Activated CD4-positive, alpha-beta memory T cell treated with anti-CD3 and anti-CD28 coated beads, Interleukin-2, amount 10 ng/mL, durations not matched to agents 7 days and 5 days (primary cell): ENCODE results near the gene MYO7A. TPM values are rescaled to one million over a fixed set of nuclear protein-coding genes. Genes with fewer than 3 reads are reported as not detected.

Experiments used
- CTCF ChIA-PET: fragments of 350-600 bp; sonication (Branson Sonifier 250); formaldehyde crosslinking; loops from one replicate; lab custom pipeline; 2021; ENCODE audit warnings: antibody characterized with exemption, inconsistent platforms; lab: Charles Lee
- POLR2A ChIA-PET: fragments of 350-600 bp; sonication (Branson Sonifier 250); formaldehyde crosslinking; loops from one replicate; lab custom pipeline; 2021; ENCODE audit warnings: antibody characterized with exemption; lab: Charles Lee
- DNase-seq: peaks from one replicate; pipeline ENCODE4 v3.0.0-alpha.2; 2020
- H3K27ac Mint-ChIP-seq: one replicate; pipeline ENCODE4 v1.8.0; 2021; ENCODE audit warnings: mild to moderate bottlenecking, mixed read lengths
- H3K27me3 Mint-ChIP-seq: one replicate; pipeline ENCODE4 v1.8.0; 2021; ENCODE audit warnings: mixed read lengths
- H3K36me3 Mint-ChIP-seq: one replicate; pipeline ENCODE4 v1.8.0; 2021; ENCODE audit warnings: low read depth, mixed read lengths
- H3K4me1 Mint-ChIP-seq: one replicate; pipeline ENCODE4 v1.8.0; 2021; ENCODE audit warnings: mixed read lengths
- H3K4me3 Mint-ChIP-seq: one replicate; pipeline ENCODE4 v1.8.0; 2021; ENCODE audit warnings: mild to moderate bottlenecking, mixed read lengths
- H3K9me3 Mint-ChIP-seq: one replicate; pipeline ENCODE4 v1.8.0; 2021; ENCODE audit warnings: mixed read lengths
- total RNA-seq, 2 experiments: library from RNA; stranded (reverse); gene quantifications; one replicate each; pipeline ENCODE4 v1.2.3, GENCODE V29; 2021

Gene MYO7A
- total RNA-seq, 2 experiments from 2014 or later: 0.35 to 0.50 TPM

- no peak for DNase-seq
- H3K27ac Mint-ChIP-seq: no peak overlapping the region
- no peaks in the 10 kb centered on the region for H3K9me3 Mint-ChIP-seq
- H3K4me1 Mint-ChIP-seq: no peaks in the 10 kb centered on the region
- CTCF ChIA-PET: interaction anchor here (3.2 kb wide), 1 partner anchor 47 kb away, joined by 11 read pairs; the partner anchor contains the start of gene MYO7A
- H3K27me3 Mint-ChIP-seq: no peaks in the 10 kb centered on the region
- H3K4me3 Mint-ChIP-seq: no peak overlapping the region
- POLR2A ChIA-PET: no interaction called here
- no peaks in the 10 kb centered on the region for H3K36me3 Mint-ChIP-seq
These were observed 46.5 kb downstream of the MYO7A start for GRCh38 chr11:77174559-77174958.

DNA sequence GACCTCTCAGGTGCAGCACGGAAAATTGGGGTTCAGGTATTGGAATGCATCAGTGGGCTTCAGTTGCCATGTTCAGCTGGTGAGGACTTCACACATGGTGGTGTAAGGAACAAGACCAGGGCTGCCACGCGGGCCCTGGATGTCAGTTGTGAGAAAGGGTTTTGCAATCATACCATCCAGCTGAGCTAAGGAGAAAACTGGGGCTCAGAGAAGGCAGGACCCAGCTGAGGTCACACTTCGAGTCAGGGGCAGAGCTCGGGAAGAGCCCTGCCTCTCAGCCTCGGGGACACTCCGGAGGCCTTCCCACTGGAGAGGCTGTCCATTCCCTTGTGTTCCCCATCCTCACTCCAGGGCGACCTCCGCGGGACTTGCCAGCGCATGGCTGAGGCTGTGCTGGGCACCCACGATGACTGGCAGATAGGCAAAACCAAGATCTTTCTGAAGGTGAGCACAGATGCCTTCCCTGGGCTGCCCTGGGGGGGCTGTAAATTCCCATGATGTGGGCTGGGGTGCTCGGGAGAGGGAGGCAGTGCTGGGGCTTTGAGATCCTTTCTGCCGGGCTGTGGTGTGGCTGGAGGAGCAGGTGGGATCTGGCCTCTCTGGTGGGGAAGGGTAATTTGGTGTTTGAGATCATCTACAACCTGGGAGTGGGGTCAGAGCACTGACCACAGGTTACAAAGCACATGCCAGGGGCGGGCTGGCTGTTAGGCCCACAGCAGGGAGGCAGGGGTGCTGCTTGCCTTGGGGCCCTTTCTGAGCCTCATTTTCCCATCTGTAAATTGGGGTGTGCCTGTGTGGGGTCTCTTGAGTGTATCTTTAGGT is 47.2 kb downstream of the MYO7A start:
- Mint-ChIP-seq H3K4me3 (no peak overlapping the region), H3K9me3 (no peaks in the 10 kb centered on the region), H3K4me1 (no peaks in the 10 kb centered on the region), H3K27ac (no peak overlapping the region), H3K36me3 (no peaks in the 10 kb centered on the region), H3K27me3 (no peaks in the 10 kb centered on the region)
- POLR2A ChIA-PET: no interaction called here
- CTCF ChIA-PET: interaction anchor here (0.6 to 3.2 kb wide), 2 partner anchors 48 to 112 kb away, joined by 3 to 11 read pairs; partner anchors contain the start of gene MYO7A
- DNase-seq: no peak

- Mint-ChIP-seq H3K9me3 (no peaks in the 10 kb centered on the region), H3K4me1 (no peaks in the 10 kb centered on the region), H3K27ac (no peak overlapping the region), H3K4me3 (no peak overlapping the region), H3K36me3 (no peaks in the 10 kb centered on the region), H3K27me3 (no peaks in the 10 kb centered on the region)
- ChIA-PET POLR2A (interaction anchor here (1.0 kb wide), 1 partner anchor 419 kb away, joined by 3 read pairs; no protein-coding TSS in a partner anchor), CTCF (interaction anchor here (0.6 to 3.2 kb wide), 2 partner anchors 49 to 113 kb away, joined by 3 to 11 read pairs; partner anchors contain the start of gene MYO7A)
- DNase-seq: no peak
These were observed 48.0 kb downstream of the MYO7A start for GRCh38 chr11:77175869-77176539.

GRCh38 chr11:77176996-77177395 is 49.0 kb downstream of the MYO7A start:
- Mint-ChIP-seq H3K27me3 (no peaks in the 10 kb centered on the region), H3K4me3 (no peak overlapping the region), H3K9me3 (no peaks in the 10 kb centered on the region), H3K27ac (no peak overlapping the region), H3K36me3 (no peaks in the 10 kb centered on the region), H3K4me1 (no peaks in the 10 kb centered on the region)
- CTCF ChIA-PET: no interaction called here
- DNase-seq: no peak
- POLR2A ChIA-PET: no interaction called here

GRCh38 chr11:77178150-77178549 is 50.1 kb downstream of the MYO7A start:
- Mint-ChIP-seq H3K36me3 (no peaks in the 10 kb centered on the region), H3K4me1 (no peaks in the 10 kb centered on the region), H3K9me3 (no peaks in the 10 kb centered on the region), H3K27ac (no peak overlapping the region), H3K4me3 (no peak overlapping the region), H3K27me3 (no peaks in the 10 kb centered on the region)
- ChIA-PET CTCF (no interaction called here), POLR2A (no interaction called here)
- DNase-seq: no peak

DNA sequence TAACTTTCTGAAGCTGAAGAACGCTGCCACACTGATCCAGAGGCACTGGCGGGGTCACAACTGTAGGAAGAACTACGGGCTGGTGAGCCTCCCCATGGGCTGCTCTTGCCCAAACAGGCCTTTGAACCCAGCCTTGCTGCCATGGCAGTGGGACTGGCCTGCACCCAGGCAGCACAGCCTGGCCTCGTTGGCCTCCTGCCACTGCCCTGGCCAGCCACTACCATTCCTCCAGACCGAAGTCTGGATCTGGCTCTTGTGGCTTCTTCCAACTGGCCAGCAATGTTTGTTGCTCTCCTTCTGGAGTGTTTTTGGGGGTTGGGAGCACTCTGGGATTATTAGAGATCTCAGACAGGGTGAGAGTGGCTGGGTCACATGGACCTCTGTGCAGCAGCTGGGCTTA is 51.0 kb downstream of the MYO7A start:
- POLR2A ChIA-PET: no interaction called here
- Mint-ChIP-seq H3K36me3 (no peaks in the 10 kb centered on the region), H3K4me1 (no peaks in the 10 kb centered on the region), H3K27ac (no peak overlapping the region), H3K9me3 (no peaks in the 10 kb centered on the region), H3K27me3 (no peaks in the 10 kb centered on the region), H3K4me3 (no peak overlapping the region)
- CTCF ChIA-PET: no interaction called here
- DNase-seq: no peak

DNA sequence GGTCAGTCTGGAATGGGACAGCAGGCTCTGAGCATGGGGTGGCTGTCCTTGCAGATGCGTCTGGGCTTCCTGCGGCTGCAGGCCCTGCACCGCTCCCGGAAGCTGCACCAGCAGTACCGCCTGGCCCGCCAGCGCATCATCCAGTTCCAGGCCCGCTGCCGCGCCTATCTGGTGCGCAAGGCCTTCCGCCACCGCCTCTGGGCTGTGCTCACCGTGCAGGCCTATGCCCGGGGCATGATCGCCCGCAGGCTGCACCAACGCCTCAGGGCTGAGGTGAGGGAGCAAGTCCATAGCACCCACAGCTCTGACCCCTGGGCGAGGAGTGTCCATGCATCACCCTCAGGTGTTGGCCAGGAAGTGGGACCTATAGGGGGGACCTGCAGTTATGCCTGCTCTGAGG is 51.6 kb downstream of the MYO7A start:
- Mint-ChIP-seq H3K27ac (no peak overlapping the region), H3K36me3 (no peaks in the 10 kb centered on the region), H3K27me3 (no peaks in the 10 kb centered on the region), H3K4me1 (no peaks in the 10 kb centered on the region), H3K9me3 (no peaks in the 10 kb centered on the region), H3K4me3 (no peak overlapping the region)
- POLR2A ChIA-PET: no interaction called here
- no peak for DNase-seq
- CTCF ChIA-PET: no interaction called here

GRCh38 chr11:77180346-77180745 is 52.3 kb downstream of the MYO7A start:
- Mint-ChIP-seq H3K9me3 (no peaks in the 10 kb centered on the region), H3K27me3 (no peaks in the 10 kb centered on the region), H3K27ac (no peak overlapping the region), H3K4me3 (no peak overlapping the region), H3K36me3 (no peaks in the 10 kb centered on the region), H3K4me1 (no peaks in the 10 kb centered on the region)
- ChIA-PET POLR2A (no interaction called here), CTCF (no interaction called here)
- DNase-seq: no peak

DNA sequence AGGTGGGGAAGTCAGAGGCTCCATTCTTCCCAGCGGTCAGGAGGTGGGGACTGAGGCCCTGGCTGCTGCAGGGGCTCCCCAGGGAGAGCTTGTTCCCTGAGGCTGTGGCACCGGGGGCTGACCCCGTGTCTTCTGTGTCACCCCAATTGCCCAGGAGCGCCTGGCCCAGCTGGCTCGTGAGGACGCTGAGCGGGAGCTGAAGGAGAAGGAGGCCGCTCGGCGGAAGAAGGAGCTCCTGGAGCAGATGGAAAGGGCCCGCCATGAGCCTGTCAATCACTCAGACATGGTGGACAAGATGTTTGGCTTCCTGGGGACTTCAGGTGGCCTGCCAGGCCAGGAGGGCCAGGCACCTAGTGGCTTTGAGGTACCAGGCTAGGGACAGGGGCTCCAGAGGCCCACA is 53.2 kb downstream of the MYO7A start:
- no peaks in the 10 kb centered on the region for H3K9me3 Mint-ChIP-seq
- no peaks in the 10 kb centered on the region for H3K4me1 Mint-ChIP-seq
- H3K27me3 Mint-ChIP-seq: no peaks in the 10 kb centered on the region
- no peaks in the 10 kb centered on the region for H3K36me3 Mint-ChIP-seq
- H3K4me3 Mint-ChIP-seq: no peak overlapping the region
- H3K27ac Mint-ChIP-seq: no peak overlapping the region
- CTCF ChIA-PET: no interaction called here
- POLR2A ChIA-PET: no interaction called here
- no peak for DNase-seq

GRCh38 chr11:77181799-77182541 is 53.9 kb downstream of the MYO7A start:
- peaks cover 3% of the 10 kb centered on the region for H3K4me1 Mint-ChIP-seq
- H3K9me3 Mint-ChIP-seq: no peaks in the 10 kb centered on the region
- H3K27me3 Mint-ChIP-seq: no peaks in the 10 kb centered on the region
- H3K27ac Mint-ChIP-seq: no peak overlapping the region
- H3K36me3 Mint-ChIP-seq: no peaks in the 10 kb centered on the region
- ChIA-PET CTCF (interaction anchor here (2.1 kb wide), 1 partner anchor 55 kb away, joined by 6 read pairs; no protein-coding TSS in a partner anchor), POLR2A (no interaction called here)
- no peak overlapping the region for H3K4me3 Mint-ChIP-seq
- DNase-seq: no peak

DNA sequence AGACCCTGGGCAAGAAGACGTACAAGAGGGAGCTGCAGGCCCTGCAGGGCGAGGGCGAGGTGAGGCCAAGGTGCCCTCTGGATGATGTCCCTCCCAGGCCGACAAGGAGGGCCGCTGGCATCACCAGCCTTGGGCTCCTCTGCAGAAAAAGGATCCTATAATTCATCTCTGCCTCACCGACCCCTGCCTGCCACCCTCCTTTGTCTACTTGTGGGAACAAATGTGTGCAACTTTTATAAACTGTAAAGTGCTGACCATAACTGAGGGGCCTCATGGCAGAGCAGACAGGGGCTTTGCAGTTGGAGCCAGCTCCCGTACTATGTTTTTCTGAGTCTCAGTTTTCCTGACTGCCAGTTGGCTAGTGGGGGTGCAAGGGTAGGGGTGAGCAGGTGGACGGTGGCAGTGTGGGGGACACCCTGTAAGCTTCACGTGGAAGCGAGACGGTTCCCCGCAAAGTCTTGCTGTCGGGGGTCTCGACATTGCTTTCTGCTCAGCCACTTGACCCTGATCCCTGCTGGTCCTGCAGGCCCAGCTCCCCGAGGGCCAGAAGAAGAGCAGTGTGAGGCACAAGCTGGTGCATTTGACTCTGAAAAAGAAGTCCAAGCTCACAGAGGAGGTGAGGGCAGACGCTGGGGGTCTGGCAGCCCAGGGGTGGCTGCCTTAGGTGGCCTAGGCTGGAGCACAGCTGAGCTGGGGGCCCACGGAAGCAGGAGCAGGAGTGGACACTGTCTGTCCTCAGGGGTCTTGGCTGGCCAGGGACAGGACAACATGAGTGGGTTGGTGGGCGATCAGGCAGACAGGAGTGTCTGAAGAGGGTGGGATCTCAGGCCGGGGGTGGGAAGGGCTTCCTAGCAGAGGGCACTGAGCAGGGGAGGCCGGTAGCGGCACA is 54.7 kb downstream of the MYO7A start:
- H3K9me3 Mint-ChIP-seq: no peaks in the 10 kb centered on the region
- no peaks in the 10 kb centered on the region for H3K27me3 Mint-ChIP-seq
- H3K36me3 Mint-ChIP-seq: no peaks in the 10 kb centered on the region
- peaks cover 7% of the 10 kb centered on the region for H3K4me1 Mint-ChIP-seq
- H3K4me3 Mint-ChIP-seq: no peak overlapping the region
- DNase-seq: no peak
- POLR2A ChIA-PET: no interaction called here
- H3K27ac Mint-ChIP-seq: no peak overlapping the region
- CTCF ChIA-PET: interaction anchor here (2.1 kb wide), 1 partner anchor 56 kb away, joined by 6 read pairs; no protein-coding TSS in a partner anchor

DNA sequence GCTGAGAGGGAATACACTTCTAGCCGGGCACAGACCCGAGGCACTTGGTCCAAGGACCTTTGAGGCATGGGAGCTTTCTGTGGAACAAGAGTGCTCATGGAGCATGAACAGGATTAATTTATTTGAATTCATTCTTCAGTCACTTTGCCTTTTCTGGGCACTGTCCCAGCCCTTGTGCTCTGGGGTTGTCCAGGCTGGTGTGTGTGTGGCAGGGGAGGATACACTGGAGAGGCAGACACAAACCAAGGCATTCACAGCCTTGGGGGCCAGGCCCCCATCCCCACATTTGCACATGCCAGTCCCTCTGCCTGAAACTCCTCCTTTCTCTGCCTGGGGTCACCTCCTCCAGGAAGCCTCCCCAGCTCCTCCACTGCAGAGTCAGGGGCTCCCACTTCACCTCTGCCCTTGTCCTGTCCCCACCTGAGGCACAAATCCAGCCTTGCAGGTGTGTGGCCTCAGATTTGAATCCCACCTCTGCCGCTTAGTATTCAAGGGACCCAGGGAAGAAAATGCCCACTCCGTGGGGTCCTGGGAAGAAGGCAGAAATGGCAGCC is 55.5 kb downstream of the MYO7A start:
- ChIA-PET CTCF (interaction anchor here (0.9 to 2.1 kb wide), 2 partner anchors 56 to 57 kb away, joined by 3 to 6 read pairs; no protein-coding TSS in a partner anchor), POLR2A (no interaction called here)
- Mint-ChIP-seq H3K27ac (no peak overlapping the region), H3K9me3 (no peaks in the 10 kb centered on the region), H3K36me3 (no peaks in the 10 kb centered on the region), H3K4me3 (no peak overlapping the region), H3K27me3 (no peaks in the 10 kb centered on the region), H3K4me1 (peaks cover 7% of the 10 kb centered on the region)
- DNase-seq: no peak
